Measurements from ENCODE around the gene CD59. TPM values are rescaled to one million over a fixed set of nuclear protein-coding genes. Genes with fewer than 3 reads are reported as not detected.

CD59 gene
- total and polyA plus RNA-seq, 10 of the 15 experiments (the other 5 are each of a cell fraction or from before 2014, with no cell fraction given), result 55.5 to 256 (median 181) TPM

- no peak for TF ChIP-seq CEBPZ (IDR thresholded peaks at IDR 0.05; ENCODE audit: low read depth, low read length)
Observed at GRCh38 chr11:33703788-33704187, 32.4 kb downstream of the CD59 start (continued).

DNA sequence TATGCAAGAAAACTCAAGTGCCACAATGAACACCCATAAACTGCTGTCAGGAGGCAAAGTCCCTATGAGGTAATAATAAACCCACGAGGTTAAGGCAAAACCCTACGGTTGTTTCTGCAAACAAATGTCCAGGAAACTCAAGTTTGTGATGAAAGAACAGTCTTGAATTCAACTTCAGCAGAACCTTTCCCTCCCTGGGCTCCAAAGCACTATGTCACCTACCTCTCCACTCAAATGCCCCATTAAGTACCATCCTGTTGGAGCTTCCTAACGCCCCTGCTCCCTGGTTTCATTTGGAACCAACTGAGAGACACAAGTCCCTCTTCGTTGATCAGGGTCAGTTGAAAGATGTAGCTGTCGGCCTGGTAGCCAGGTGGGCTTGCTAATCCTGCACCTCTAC, 33.0 kb downstream of the CD59 start:
- WGBS (ENCODE audit: insufficient coverage, insufficient replicate concordance, low lambda C conversion rate, missing lambda C conversion rate), result 87% methylated on average over 5 of the region's 5 CpGs
- FAIRE-seq, result no peak
- in situ Hi-C loops (cut with MboI), result no loop called here
- peaks cover 8% of the 10 kb centered on the region; the same call in 1 of the 2 replicates for H3K4me1 ChIP-seq (ENCODE audit: control insufficient read depth, insufficient read depth, low read length)
- H3K4me3 ChIP-seq, result no peak overlapping the region
- SMC1A ChIA-PET (ENCODE audit: uncharacterized antibody, unreplicated experiment), result interaction anchor here (3.0 kb wide), 1 partner anchor 39 kb away, joined by 13 read pairs; no protein-coding TSS in a partner anchor
- BruUV-seq (replicated peaks), result no TSS peak
- no peaks in the 10 kb centered on the region for H4K20me1 ChIP-seq (ENCODE audit: control insufficient read depth, insufficient read depth)
- H3K27me3 ChIP-seq (replicated peaks in 1 of 2; ENCODE audit: control insufficient read depth in 2 of 2, insufficient read depth in 2 of 2, low read length in 1 of 2), result no peaks in the 10 kb centered on the region
- RAD21 ChIA-PET (ENCODE audit: unreplicated experiment), result interaction anchor here (1.2 kb wide), 1 partner anchor 10 kb away, joined by 3 read pairs; no protein-coding TSS in a partner anchor
- no peak for DNase-seq (ENCODE audit: low read depth, low spot score)
- H3K27ac ChIP-seq (ENCODE audit: control insufficient read depth, insufficient read depth), result no peak overlapping the region
- H3K9ac ChIP-seq (ENCODE audit: control insufficient read depth, insufficient read depth, low read length), result no peak overlapping the region
- peaks cover 0 to 11% of the 10 kb centered on the region in 2 experiments; a peak in 3 of 4 replicates for H3K36me3 ChIP-seq (ENCODE audit: control insufficient read depth in 2 of 2, insufficient read depth in 2 of 2, low read length in 1 of 2)
- CTCF ChIA-PET, result interaction anchor here (2.7 kb wide), 1 partner anchor 39 kb away, joined by 19 read pairs; no protein-coding TSS in a partner anchor
- POLR2A ChIA-PET, result no interaction called here
- no peaks in the 10 kb centered on the region for H3K79me2 ChIP-seq (ENCODE audit: control insufficient read depth, insufficient read depth, low read length)
- TF ChIP-seq HDGF (IDR thresholded peaks at IDR 0.05) (no peak), BCL11A (IDR thresholded peaks at IDR 0.05; ENCODE audit: low read depth, low read length) (no peak), CREB1 (IDR thresholded peaks at IDR 0.05; ENCODE audit: low read depth) (no peak), ETV6 (conservative IDR thresholded peaks at IDR 0.05 in 1 of 2, IDR thresholded peaks at IDR 0.05 in 1 of 2; ENCODE audit: borderline replicate concordance in 1 of 2, low read depth in 1 of 2) (no peak), ZBED1 (IDR thresholded peaks at IDR 0.05; ENCODE audit: borderline replicate concordance) (no peak), STAT1 (conservative IDR thresholded peaks at IDR 0.05) (no peak), RCOR1 (conservative IDR thresholded peaks at IDR 0.05; ENCODE audit: low read depth, low read length) (no peak), NFIC (IDR thresholded peaks at IDR 0.05; ENCODE audit: low read depth, low read length) (no peak), CBX3 (IDR thresholded peaks at IDR 0.05; ENCODE audit: borderline replicate concordance, low read depth) (no peak), ZNF217 (IDR thresholded peaks at IDR 0.05) (no peak), TARDBP (IDR thresholded peaks at IDR 0.05; ENCODE audit: borderline replicate concordance) (no peak)
- TF ChIP-seq, protein P1, sequence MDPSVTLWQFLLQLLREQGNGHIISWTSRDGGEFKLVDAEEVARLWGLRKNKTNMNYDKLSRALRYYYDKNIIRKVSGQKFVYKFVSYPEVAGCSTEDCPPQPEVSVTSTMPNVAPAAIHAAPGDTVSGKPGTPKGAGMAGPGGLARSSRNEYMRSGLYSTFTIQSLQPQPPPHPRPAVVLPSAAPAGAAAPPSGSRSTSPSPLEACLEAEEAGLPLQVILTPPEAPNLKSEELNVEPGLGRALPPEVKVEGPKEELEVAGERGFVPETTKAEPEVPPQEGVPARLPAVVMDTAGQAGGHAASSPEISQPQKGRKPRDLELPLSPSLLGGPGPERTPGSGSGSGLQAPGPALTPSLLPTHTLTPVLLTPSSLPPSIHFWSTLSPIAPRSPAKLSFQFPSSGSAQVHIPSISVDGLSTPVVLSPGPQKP (IDR thresholded peaks at IDR 0.05; ENCODE audit: low read depth, low read length), result no peak
- no peaks in the 10 kb centered on the region for H3K9me3 ChIP-seq (replicated peaks; ENCODE audit: control insufficient read depth, insufficient read depth, low read length)
- no peak for ATAC-seq
- no peak overlapping the region for H3K4me2 ChIP-seq (ENCODE audit: control insufficient read depth, insufficient read depth)
- intact Hi-C loops (cut with micrococcal nuclease; ENCODE audit: unreplicated experiment), result loop anchor here (5.0 kb wide), 1 partner anchor 34 kb away; the partner anchor contains the start of gene CD59
- H2AFZ ChIP-seq (ENCODE audit: control insufficient read depth, low read depth, low read length), result no peak overlapping the region
